Skeletal muscle tissue (tissue), 4 donors: Measurements from ENCODE around the gene VAT1L. TPM values are rescaled to one million over a fixed set of nuclear protein-coding genes. Genes with fewer than 3 reads are reported as not detected.

ENCODE experiments used
- H3K27ac ChIP-seq: one replicate; pipeline ENCODE4 v1.7.0; 2013; ENCODE audit warnings: mild to moderate bottlenecking, low read depth, low read length, inconsistent platforms
- H3K27me3 ChIP-seq, 3 donors: one replicate each; pipeline ENCODE4 v1.7.0; 2013; ENCODE audit warnings: low read length in 3 of 3; ENCODE audit not compliant: control insufficient read depth in 3 of 3, insufficient read depth in 3 of 3
- H3K36me3 ChIP-seq, 3 donors: one replicate each; pipeline ENCODE4 v1.7.0; 2013; ENCODE audit warnings: low read length in 3 of 3; ENCODE audit not compliant: control insufficient read depth in 3 of 3, insufficient read depth in 3 of 3
- H3K4me1 ChIP-seq, 3 donors: one replicate each; pipeline ENCODE4 v1.7.0; 2013; ENCODE audit warnings: low read length in 3 of 3, mild to moderate bottlenecking in 3 of 3; ENCODE audit not compliant: control insufficient read depth in 3 of 3, insufficient read depth in 3 of 3
- H3K4me3 ChIP-seq, 3 donors: one replicate each; pipeline ENCODE4 v1.7.0; 2013; ENCODE audit warnings: low read length in 3 of 3
- H3K9ac ChIP-seq, 3 donors: one replicate each; pipeline ENCODE4 v1.7.0; 2013; ENCODE audit warnings: low read length in 3 of 3, mild to moderate bottlenecking in 3 of 3, moderate library complexity in 2 of 3, low read depth in 1 of 3
- H3K9me3 ChIP-seq, 3 donors: one replicate each; pipeline ENCODE4 v1.7.0; 2013; ENCODE audit warnings: low read length in 3 of 3; ENCODE audit not compliant: control insufficient read depth in 3 of 3
- total RNA-seq: library from RNA; depleted of rRNA; stranded (reverse); fragments of >200 nt; gene quantifications from one replicate; pipeline ENCODE4 v1.2.3, GENCODE V29; 2014
- donor health status: Osteomylitis.

The VAT1L gene
- total RNA-seq, 1 donor from 2014 or later = 5.2 TPM

DNA sequence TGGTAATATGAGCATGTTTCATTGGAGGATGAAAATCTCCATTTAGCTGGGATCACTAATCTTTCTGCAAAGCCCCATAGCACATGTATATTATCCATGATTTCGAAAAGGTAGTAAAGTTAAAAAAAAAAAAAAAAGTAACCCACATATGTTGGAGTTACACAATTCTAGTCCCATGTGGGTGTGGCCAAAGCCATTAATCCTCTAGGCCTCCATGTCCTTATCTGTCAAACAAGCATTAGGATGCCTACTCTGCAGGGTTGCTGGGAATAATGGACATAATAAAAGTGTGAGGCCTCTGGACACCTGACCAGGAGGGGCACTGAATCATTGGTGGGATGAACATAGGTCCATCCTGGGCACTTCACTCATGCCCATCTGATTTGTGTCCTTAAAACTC is 29.2 kb upstream of the VAT1L start:
- H3K4me3 ChIP-seq = no peak overlapping the region
- no peaks in the 10 kb centered on the region for H3K36me3 ChIP-seq

DNA sequence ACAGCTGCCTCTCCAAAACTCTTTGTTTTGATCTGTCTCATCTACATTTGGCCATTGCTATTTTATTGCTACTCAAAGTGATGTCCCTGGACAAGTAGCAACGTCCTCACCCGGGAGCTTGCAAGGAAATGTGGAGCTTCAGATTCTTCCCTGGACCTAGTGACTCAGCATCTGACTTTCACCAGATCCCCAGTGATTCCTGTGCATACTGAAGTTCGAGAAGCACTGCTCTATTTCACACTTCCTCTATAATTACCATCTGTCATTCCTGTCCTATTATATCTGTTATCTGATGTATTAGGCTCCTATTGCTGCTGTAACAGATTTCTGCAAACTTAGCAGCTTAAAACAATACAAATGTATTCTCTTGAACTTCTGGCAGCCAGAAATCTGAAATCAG is 28.5 kb upstream of the VAT1L start:
- H3K36me3 ChIP-seq = no peaks in the 10 kb centered on the region
- H3K9ac ChIP-seq = no peak overlapping the region
- peaks cover 0 to 3% (median 0%) of the 10 kb centered on the region in 3 donors for H3K4me1 ChIP-seq
- H3K27me3 ChIP-seq = no peaks in the 10 kb centered on the region
- H3K27ac ChIP-seq = no peak overlapping the region
- H3K9me3 ChIP-seq = no peaks in the 10 kb centered on the region
- no peak overlapping the region for H3K4me3 ChIP-seq

More for the DNA sequence above, 29.2 kb upstream of the VAT1L start:
- Histone ChIP-seq H3K9ac (no peak overlapping the region), H3K4me1 (peaks cover 0 to 3% (median 0%) of the 10 kb centered on the region in 3 donors), H3K9me3 (no peaks in the 10 kb centered on the region), H3K27me3 (no peaks in the 10 kb centered on the region), H3K27ac (no peak overlapping the region)

DNA sequence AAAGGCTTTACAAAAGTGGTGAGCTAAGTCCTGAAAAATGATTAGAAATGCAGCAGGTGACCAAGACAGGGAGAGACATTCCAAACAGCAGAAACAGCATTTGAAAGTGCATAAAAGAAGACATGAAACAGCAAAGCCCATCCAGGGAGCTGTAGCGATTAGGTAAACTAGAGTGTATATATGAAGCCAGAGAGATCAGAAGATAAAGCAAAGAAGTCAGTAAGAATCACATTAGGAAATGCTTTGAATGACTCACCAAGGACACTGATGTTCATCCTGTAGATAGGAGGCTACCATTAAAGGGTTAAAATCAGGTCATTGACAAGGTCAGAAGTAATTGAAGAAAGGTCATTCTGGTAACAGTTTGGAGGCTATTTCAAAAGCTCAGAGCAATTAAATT is 27.6 kb upstream of the VAT1L start:
- Histone ChIP-seq H3K27ac (no peak overlapping the region), H3K4me3 (no peak overlapping the region), H3K36me3 (no peaks in the 10 kb centered on the region), H3K9me3 (no peaks in the 10 kb centered on the region), H3K9ac (no peak overlapping the region), H3K4me1 (peaks cover 0 to 3% (median 0%) of the 10 kb centered on the region in 3 donors), H3K27me3 (no peaks in the 10 kb centered on the region)

DNA sequence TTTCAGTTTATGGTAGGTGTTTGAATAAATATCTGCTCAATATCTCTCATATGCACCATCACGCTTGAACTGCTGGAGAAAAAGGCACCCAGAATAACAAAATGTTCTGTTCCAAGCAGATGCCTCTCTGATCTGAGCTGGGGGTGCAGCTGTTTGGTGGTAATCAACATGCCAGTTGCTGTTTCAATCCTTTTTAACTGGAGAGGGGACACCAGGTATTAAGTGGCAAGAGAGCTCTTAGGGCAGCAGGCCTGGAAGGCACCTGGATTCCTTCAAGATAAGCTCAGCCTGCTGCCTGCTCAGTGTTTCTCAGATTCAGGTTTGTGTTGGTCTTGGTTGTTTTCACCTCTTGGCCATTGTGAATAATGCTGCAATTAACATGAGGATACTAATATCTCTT is 27.2 kb upstream of the VAT1L start:
- Histone ChIP-seq H3K27me3 (no peaks in the 10 kb centered on the region), H3K36me3 (no peaks in the 10 kb centered on the region), H3K4me1 (peaks cover 0 to 3% (median 0%) of the 10 kb centered on the region in 3 donors), H3K27ac (no peak overlapping the region), H3K4me3 (no peak overlapping the region), H3K9me3 (no peaks in the 10 kb centered on the region), H3K9ac (no peak overlapping the region)

DNA sequence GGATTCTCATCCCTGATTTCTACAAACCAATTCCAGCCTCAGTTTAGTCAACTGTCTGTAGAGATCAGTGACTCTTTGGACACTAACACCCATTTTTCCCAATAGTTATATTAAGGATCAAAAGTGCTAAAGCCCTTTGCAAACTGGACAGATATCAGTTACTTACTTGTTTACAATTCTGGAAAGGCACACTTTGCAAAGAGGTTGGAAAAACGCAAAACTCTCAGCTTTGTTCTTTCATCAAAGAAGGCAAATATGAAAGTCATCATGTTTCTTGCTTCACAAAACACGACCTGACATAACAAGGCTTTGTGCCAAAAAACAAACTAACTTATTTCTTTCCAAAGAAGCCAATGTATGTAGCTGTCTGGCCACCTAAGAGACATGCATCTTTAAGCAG is 26.1 kb upstream of the VAT1L start:
- Histone ChIP-seq H3K4me1 (peaks cover 0 to 3% (median 0%) of the 10 kb centered on the region in 3 donors), H3K27ac (no peak overlapping the region), H3K4me3 (no peak overlapping the region), H3K27me3 (no peaks in the 10 kb centered on the region), H3K9me3 (no peaks in the 10 kb centered on the region), H3K36me3 (no peaks in the 10 kb centered on the region), H3K9ac (no peak overlapping the region)

DNA sequence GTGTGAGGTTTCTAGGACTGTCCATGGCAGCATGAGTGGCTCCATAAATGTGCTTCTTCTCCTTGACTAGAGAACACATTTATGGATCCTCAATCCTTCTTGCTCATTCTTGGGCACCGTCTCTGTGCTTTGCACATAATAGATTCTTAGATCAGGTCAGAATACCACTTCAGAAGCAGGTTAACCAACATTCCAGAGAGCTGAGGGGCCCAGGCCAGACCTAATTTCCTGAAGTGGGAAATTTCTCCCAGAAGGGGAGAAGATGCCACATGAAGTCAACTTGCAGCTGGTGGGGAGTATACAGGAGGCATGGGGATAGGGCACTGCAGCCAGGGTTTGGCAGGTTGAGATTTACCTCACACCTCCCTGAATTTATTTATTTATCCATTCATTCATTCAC is 24.4 kb upstream of the VAT1L start:
- no peaks in the 10 kb centered on the region for H3K36me3 ChIP-seq
- no peaks in the 10 kb centered on the region for H3K9me3 ChIP-seq
- no peak overlapping the region for H3K4me3 ChIP-seq
- no peak overlapping the region for H3K9ac ChIP-seq
- no peaks in the 10 kb centered on the region for H3K27me3 ChIP-seq
- no peak overlapping the region for H3K27ac ChIP-seq
- H3K4me1 ChIP-seq = peaks cover 0 to 3% (median 0%) of the 10 kb centered on the region in 3 donors

DNA sequence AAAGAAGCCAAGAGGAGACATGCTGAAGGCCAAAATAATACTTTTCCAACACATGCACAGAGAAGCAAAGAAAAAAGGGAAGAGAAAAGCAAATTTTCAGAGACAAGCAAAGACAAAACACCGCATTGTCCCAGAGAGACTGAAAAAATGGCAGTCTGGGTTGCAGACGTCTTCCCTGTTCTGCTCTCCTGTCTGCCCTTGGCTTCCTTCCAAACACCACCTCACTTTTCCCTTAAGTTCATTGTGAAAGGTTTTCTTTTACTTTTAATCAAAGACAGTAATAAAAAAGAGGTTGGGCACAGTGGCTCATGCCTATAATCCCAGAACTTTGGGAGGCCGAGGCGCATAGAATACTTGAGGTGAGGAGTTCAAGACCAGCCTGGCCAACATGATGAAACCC is 21.2 kb upstream of the VAT1L start:
- Histone ChIP-seq H3K27ac (no peak overlapping the region), H3K36me3 (no peaks in the 10 kb centered on the region), H3K9me3 (no peaks in the 10 kb centered on the region), H3K9ac (no peak overlapping the region), H3K27me3 (no peaks in the 10 kb centered on the region), H3K4me3 (no peak overlapping the region), H3K4me1 (peaks cover 0 to 3% (median 0%) of the 10 kb centered on the region in 3 donors)

DNA sequence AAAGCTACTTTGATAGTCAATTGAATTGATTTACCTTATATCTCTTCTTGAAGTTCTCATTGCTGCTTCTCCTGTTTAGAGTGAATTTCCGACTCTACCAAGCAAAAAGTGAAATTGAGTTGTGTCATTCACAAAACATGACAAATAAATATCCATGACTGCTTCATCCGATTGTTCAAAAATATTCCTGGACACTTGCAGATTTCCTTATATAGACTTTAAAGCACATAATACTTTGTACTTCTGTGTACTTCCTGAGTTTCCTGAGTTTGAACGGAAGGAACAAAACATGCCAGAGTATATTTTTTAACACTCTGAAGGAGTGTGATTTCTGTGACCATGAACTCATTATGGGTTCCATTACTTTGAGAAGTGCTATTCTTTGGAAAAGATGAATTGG is 20.5 kb upstream of the VAT1L start:
- Histone ChIP-seq H3K36me3 (no peaks in the 10 kb centered on the region), H3K27me3 (no peaks in the 10 kb centered on the region), H3K27ac (no peak overlapping the region), H3K9ac (no peak overlapping the region), H3K9me3 (no peaks in the 10 kb centered on the region), H3K4me1 (peaks cover 0 to 3% (median 0%) of the 10 kb centered on the region in 3 donors), H3K4me3 (no peak overlapping the region)

DNA sequence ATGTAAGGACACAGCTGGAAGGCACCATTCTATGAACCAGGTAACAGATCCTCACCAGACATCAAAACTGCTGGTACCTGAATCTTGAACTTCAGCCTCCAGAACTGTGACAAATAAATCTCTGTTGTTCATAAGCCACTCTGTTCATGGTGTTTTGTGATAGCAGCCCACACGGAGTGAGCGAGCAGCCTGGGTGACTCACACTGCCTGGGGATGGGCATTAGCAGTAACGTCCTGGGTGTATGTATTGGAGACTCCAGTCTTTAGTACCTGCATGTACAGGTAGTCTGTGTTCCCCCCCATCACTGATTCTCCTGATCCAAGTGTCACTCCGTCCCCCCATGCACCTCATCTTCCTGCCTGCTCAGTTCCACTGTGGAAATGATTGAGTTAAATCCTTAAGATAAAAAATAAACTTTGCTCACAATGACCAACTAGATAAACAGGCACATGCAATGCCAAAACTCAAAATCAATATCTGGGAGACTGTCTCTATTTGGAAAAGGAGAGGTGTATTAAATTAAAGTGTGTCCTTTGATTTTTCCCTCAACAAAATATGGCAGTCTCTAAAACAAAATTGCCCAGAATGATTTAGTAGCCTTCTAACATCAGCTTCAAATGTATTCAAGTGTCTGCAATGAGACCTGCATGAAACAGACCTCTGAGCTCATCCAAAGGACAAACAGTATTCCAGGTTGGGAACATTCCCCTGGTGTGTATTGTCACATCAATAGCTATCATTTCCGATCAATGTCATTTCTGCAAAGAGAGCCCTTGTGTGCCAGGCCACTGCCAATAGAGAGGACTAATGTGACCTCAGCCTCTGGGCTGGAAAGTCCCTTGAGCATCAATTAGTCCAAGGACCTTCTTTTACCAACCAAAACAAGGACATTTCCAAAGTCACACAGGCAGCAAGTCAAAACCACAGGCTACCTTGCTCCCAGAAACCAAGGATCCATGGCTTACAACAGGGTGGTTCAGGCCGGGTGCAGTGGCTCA is 12.2 kb upstream of the VAT1L start:
- H3K4me1 ChIP-seq = no peaks in the 10 kb centered on the region
- H3K9ac ChIP-seq = no peak overlapping the region
- no peaks in the 10 kb centered on the region for H3K36me3 ChIP-seq
- H3K27ac ChIP-seq = no peak overlapping the region
- H3K27me3 ChIP-seq = peaks cover 0 to 3% (median 0%) of the 10 kb centered on the region in 3 donors
- no peaks in the 10 kb centered on the region for H3K9me3 ChIP-seq
- no peak overlapping the region for H3K4me3 ChIP-seq

DNA sequence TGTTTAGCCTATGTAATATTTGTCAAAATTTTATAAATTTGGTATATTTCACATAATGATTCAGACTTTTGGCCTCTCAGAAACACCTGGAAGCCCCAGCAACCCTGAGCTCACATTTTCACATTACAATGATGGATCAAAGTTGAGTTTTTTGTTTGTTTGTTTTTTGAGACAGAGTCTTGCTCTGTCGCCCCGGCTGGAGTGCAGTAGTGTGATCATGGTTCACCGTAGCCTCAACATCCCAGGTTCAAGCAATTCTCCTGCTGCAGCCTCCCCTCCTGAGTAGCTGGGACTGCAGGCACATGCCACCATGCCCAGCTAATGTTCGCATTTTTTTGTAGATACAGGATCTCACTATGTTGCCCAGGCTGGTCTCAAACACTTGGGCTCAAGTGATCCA is 10.6 kb upstream of the VAT1L start:
- Histone ChIP-seq H3K27me3 (peaks cover 0 to 3% (median 0%) of the 10 kb centered on the region in 3 donors), H3K4me3 (no peak overlapping the region), H3K27ac (no peak overlapping the region), H3K9ac (no peak overlapping the region), H3K9me3 (no peaks in the 10 kb centered on the region), H3K36me3 (no peaks in the 10 kb centered on the region), H3K4me1 (no peaks in the 10 kb centered on the region)
